ENCODE measurements around the gene GOLGA8S. TPM values are rescaled to one million over a fixed set of nuclear protein-coding genes. Genes with fewer than 3 reads are reported as not detected.

The GOLGA8S gene
- total and polyA plus RNA-seq, 2 donors (not counting 1 experiment from before 2014, with no cell fraction given) = 0.04 TPM; not detected in 1

GRCh38 chr15:23387621-23388190 lies 33.2 kb downstream of the GOLGA8S start:
- ChIA-PET CTCF (no interaction called here), POLR2A (no interaction called here)
- Mint-ChIP-seq H3K27me3 (peaks cover 4% of the 10 kb centered on the region), H3K9me3 (ENCODE audit: insufficient read depth) (no peaks in the 10 kb centered on the region), H3K27ac (no peak overlapping the region), H3K4me3 (no peak overlapping the region), H3K4me1 (no peaks in the 10 kb centered on the region)
- Histone ChIP-seq H3K4me2 (replicated peaks; ENCODE audit: low read depth, low read length, poor library complexity, severe bottlenecking) (no peak overlapping the region), H3K4me3 (ENCODE audit: control extremely low read depth in 1 of 5, extremely low read depth in 1 of 5, insufficient read depth in 1 of 5, low read depth in 2 of 5, low read length in 4 of 5) (no peak overlapping the region), H4K20me1 (ENCODE audit: control insufficient read depth, insufficient read depth, low read length, poor library complexity, severe bottlenecking) (no peaks in the 10 kb centered on the region), H3K9me3 (ENCODE audit: control extremely low read depth in 1 of 3, control insufficient read depth in 2 of 3, insufficient read depth in 1 of 3, low read length in 2 of 3) (peaks cover 0 to 4% (median 0%) of the 10 kb centered on the region in 3 donors), H3K27ac (ENCODE audit: low read length in 2 of 2) (no peak overlapping the region), H2AFZ (ENCODE audit: insufficient read depth, low read depth, low read length, poor library complexity, severe bottlenecking) (no peak overlapping the region), H3K9ac (ENCODE audit: low read length) (no peak overlapping the region), H3K4me1 (ENCODE audit: control insufficient read depth in 2 of 2, insufficient read depth in 2 of 2, low read length in 2 of 2) (no peaks in the 10 kb centered on the region), H3K36me3 (replicated peaks in 1 of 2; ENCODE audit: control extremely low read depth in 1 of 2, control insufficient read depth in 1 of 2, extremely low read depth in 1 of 2, insufficient read depth in 2 of 2, low read length in 1 of 2) (no peaks in the 10 kb centered on the region), H3K79me2 (ENCODE audit: control insufficient read depth, insufficient read depth, low read length) (no peaks in the 10 kb centered on the region), H3K27me3 (replicated peaks in 1 of 4; ENCODE audit: control extremely low read depth in 1 of 4, control insufficient read depth in 3 of 4, insufficient read depth in 4 of 4, low read length in 3 of 4) (no peaks in the 10 kb centered on the region)
- TF ChIP-seq CTCF (IDR thresholded peaks at IDR 0.05) = no peak
- TF ChIP-seq EZH2 (IDR thresholded peaks at IDR 0.05; ENCODE audit: borderline replicate concordance, insufficient read depth, low read depth, low read length, poor library complexity, severe bottlenecking) = no peak
- 59% methylated on average over 5 of the region's 6 CpGs for WGBS (ENCODE audit: insufficient coverage)
- ATAC-seq (ENCODE audit: low read depth) (no peak), DNase-seq (no peak)
- intact Hi-C loops (cut with micrococcal nuclease) = no loop called here

GRCh38 chr15:23395030-23395692 lies 40.6 kb downstream of the GOLGA8S start:
- ChIA-PET POLR2A (no interaction called here), CTCF (no interaction called here)
- TF ChIP-seq CTCF (IDR thresholded peaks at IDR 0.05) = no peak
- no peak for TF ChIP-seq EZH2 (IDR thresholded peaks at IDR 0.05; ENCODE audit: borderline replicate concordance, insufficient read depth, low read depth, low read length, poor library complexity, severe bottlenecking)
- DNase-seq = no peak
- 85% methylated on average over 8 of the region's 15 CpGs for WGBS (ENCODE audit: insufficient coverage)
- no peaks in the 10 kb centered on the region for H3K4me1 ChIP-seq (ENCODE audit: control insufficient read depth in 2 of 2, insufficient read depth in 2 of 2, low read length in 2 of 2)
- H3K79me2 ChIP-seq (ENCODE audit: control insufficient read depth, insufficient read depth, low read length) = no peaks in the 10 kb centered on the region
- H3K4me3 ChIP-seq (ENCODE audit: control extremely low read depth in 1 of 5, extremely low read depth in 1 of 5, insufficient read depth in 1 of 5, low read depth in 2 of 5, low read length in 4 of 5) = no peak overlapping the region
- no peaks in the 10 kb centered on the region for H3K27me3 ChIP-seq (replicated peaks in 1 of 4; ENCODE audit: control extremely low read depth in 1 of 4, control insufficient read depth in 3 of 4, insufficient read depth in 4 of 4, low read length in 3 of 4)
- no peaks in the 10 kb centered on the region for H3K4me1 Mint-ChIP-seq
- no peak for ATAC-seq (ENCODE audit: low read depth)
- no peak overlapping the region for H3K9ac ChIP-seq (ENCODE audit: low read length)
- intact Hi-C loops (cut with micrococcal nuclease) = no loop called here
- H3K36me3 ChIP-seq (replicated peaks in 1 of 2; ENCODE audit: control extremely low read depth in 1 of 2, control insufficient read depth in 1 of 2, extremely low read depth in 1 of 2, insufficient read depth in 2 of 2, low read length in 1 of 2) = no peaks in the 10 kb centered on the region
- H3K4me3 Mint-ChIP-seq = no peak overlapping the region
- H3K27ac Mint-ChIP-seq = no peak overlapping the region
- no peaks in the 10 kb centered on the region for H4K20me1 ChIP-seq (ENCODE audit: control insufficient read depth, insufficient read depth, low read length, poor library complexity, severe bottlenecking)
- H3K27ac ChIP-seq (ENCODE audit: low read length in 2 of 2) = no peak overlapping the region
- H2AFZ ChIP-seq (ENCODE audit: insufficient read depth, low read depth, low read length, poor library complexity, severe bottlenecking) = no peak overlapping the region
- no peaks in the 10 kb centered on the region for H3K27me3 Mint-ChIP-seq
- no peak overlapping the region for H3K4me2 ChIP-seq (replicated peaks; ENCODE audit: low read depth, low read length, poor library complexity, severe bottlenecking)
- no peaks in the 10 kb centered on the region for H3K9me3 Mint-ChIP-seq (ENCODE audit: insufficient read depth)
- H3K9me3 ChIP-seq (ENCODE audit: control extremely low read depth in 1 of 3, control insufficient read depth in 2 of 3, insufficient read depth in 1 of 3, low read length in 2 of 3) = peaks cover 0 to 4% (median 0%) of the 10 kb centered on the region in 3 donors

Data from B cell (primary cell).